Activated T-helper 2 cell treated with anti-CD3 and anti-CD28 coated beads, Interferon-gamma antibody, Interleukin-2, Interleukin-4, amounts not matched to agents 10 μg/mL and 5 μg/mL and 100 μg/mL, durations not matched to agents 14 hours and 24 hours and 36 hours (primary cell): Measurements from ENCODE around the gene SHTN1. TPM values are rescaled to one million over a fixed set of nuclear protein-coding genes. Genes with fewer than 3 reads are reported as not detected.

ENCODE experiments used
- DNase-seq: peaks from one replicate; pipeline ENCODE4 v3.0.0; 2021; ENCODE audit warnings: low spot score
- H3K27ac Mint-ChIP-seq: one replicate; pipeline ENCODE4 v1.8.0; 2021; ENCODE audit warnings: mixed read lengths
- H3K27me3 Mint-ChIP-seq: one replicate; pipeline ENCODE4 v1.8.0; 2021; ENCODE audit warnings: low read depth, mixed read lengths
- H3K36me3 Mint-ChIP-seq: one replicate; pipeline ENCODE4 v1.8.0; 2021; ENCODE audit warnings: low read depth, mixed read lengths
- H3K4me1 Mint-ChIP-seq: one replicate; pipeline ENCODE4 v1.8.0; 2021; ENCODE audit warnings: low read depth, mixed read lengths
- H3K4me3 Mint-ChIP-seq: one replicate; pipeline ENCODE4 v1.8.0; 2021; ENCODE audit warnings: low read depth, mild to moderate bottlenecking, moderate library complexity, mixed read lengths
- H3K9me3 Mint-ChIP-seq: one replicate; pipeline ENCODE4 v1.8.0; 2021; ENCODE audit warnings: mixed read lengths
- intact Hi-C: fragments of 100-400 bp; cut with micrococcal nuclease; formaldehyde crosslinking; loops from one replicate; pipeline ENCODE4 v1.15.1; 2023
- total RNA-seq: library from RNA; stranded (reverse); gene quantifications from 2 replicates; pipeline ENCODE4 v1.2.3, GENCODE V29; 2022

Gene SHTN1
- total RNA-seq, 1 donor from 2014 or later = not detected

GRCh38 chr10:116870949-116871348 is 134.0 kb downstream of the SHTN1 start:
- no peaks in the 10 kb centered on the region for H3K27me3 Mint-ChIP-seq
- H3K4me1 Mint-ChIP-seq = no peaks in the 10 kb centered on the region
- H3K9me3 Mint-ChIP-seq = no peaks in the 10 kb centered on the region
- no peak overlapping the region for H3K27ac Mint-ChIP-seq
- H3K4me3 Mint-ChIP-seq = no peak overlapping the region
- intact Hi-C loops = no loop called here
- no peak for DNase-seq
- no peaks in the 10 kb centered on the region for H3K36me3 Mint-ChIP-seq

GRCh38 chr10:116868722-116869121 is 136.3 kb downstream of the SHTN1 start:
- no peak overlapping the region for H3K4me3 Mint-ChIP-seq
- no peaks in the 10 kb centered on the region for H3K9me3 Mint-ChIP-seq
- no peaks in the 10 kb centered on the region for H3K36me3 Mint-ChIP-seq
- DNase-seq = no peak
- no peaks in the 10 kb centered on the region for H3K4me1 Mint-ChIP-seq
- intact Hi-C loops = no loop called here
- H3K27ac Mint-ChIP-seq = no peak overlapping the region
- H3K27me3 Mint-ChIP-seq = no peaks in the 10 kb centered on the region

GRCh38 chr10:116868198-116868676 is 136.8 kb downstream of the SHTN1 start:
- H3K27ac Mint-ChIP-seq = no peak overlapping the region
- intact Hi-C loops = no loop called here
- no peaks in the 10 kb centered on the region for H3K36me3 Mint-ChIP-seq
- DNase-seq = no peak
- H3K9me3 Mint-ChIP-seq = no peaks in the 10 kb centered on the region
- no peaks in the 10 kb centered on the region for H3K27me3 Mint-ChIP-seq
- no peaks in the 10 kb centered on the region for H3K4me1 Mint-ChIP-seq
- no peak overlapping the region for H3K4me3 Mint-ChIP-seq

GRCh38 chr10:116866987-116867595 is 137.9 kb downstream of the SHTN1 start:
- no peaks in the 10 kb centered on the region for H3K36me3 Mint-ChIP-seq
- no peak overlapping the region for H3K27ac Mint-ChIP-seq
- no peak for DNase-seq
- H3K27me3 Mint-ChIP-seq = no peaks in the 10 kb centered on the region
- no peaks in the 10 kb centered on the region for H3K4me1 Mint-ChIP-seq
- intact Hi-C loops = no loop called here
- H3K9me3 Mint-ChIP-seq = no peaks in the 10 kb centered on the region
- no peak overlapping the region for H3K4me3 Mint-ChIP-seq

- Mint-ChIP-seq H3K4me3 (no peak overlapping the region), H3K4me1 (no peaks in the 10 kb centered on the region), H3K27ac (no peak overlapping the region), H3K9me3 (no peaks in the 10 kb centered on the region), H3K27me3 (no peaks in the 10 kb centered on the region), H3K36me3 (no peaks in the 10 kb centered on the region)
- intact Hi-C loops = no loop called here
- no peak for DNase-seq
Observed at GRCh38 chr10:116866066-116866465, 138.9 kb downstream of the SHTN1 start.

GRCh38 chr10:116864436-116864835 is 140.6 kb downstream of the SHTN1 start:
- no peak overlapping the region for H3K4me3 Mint-ChIP-seq
- H3K4me1 Mint-ChIP-seq = no peaks in the 10 kb centered on the region
- H3K9me3 Mint-ChIP-seq = no peaks in the 10 kb centered on the region
- no peak overlapping the region for H3K27ac Mint-ChIP-seq
- DNase-seq = no peak
- intact Hi-C loops = no loop called here
- H3K36me3 Mint-ChIP-seq = no peaks in the 10 kb centered on the region
- no peaks in the 10 kb centered on the region for H3K27me3 Mint-ChIP-seq

GRCh38 chr10:116861796-116862195 is 143.2 kb downstream of the SHTN1 start:
- H3K27ac Mint-ChIP-seq = no peak overlapping the region
- intact Hi-C loops = no loop called here
- no peak overlapping the region for H3K4me3 Mint-ChIP-seq
- no peak for DNase-seq
- H3K4me1 Mint-ChIP-seq = no peaks in the 10 kb centered on the region
- no peaks in the 10 kb centered on the region for H3K9me3 Mint-ChIP-seq
- H3K27me3 Mint-ChIP-seq = no peaks in the 10 kb centered on the region
- no peaks in the 10 kb centered on the region for H3K36me3 Mint-ChIP-seq

- H3K27me3 Mint-ChIP-seq = peaks cover under 1% of the 10 kb centered on the region
Observed at GRCh38 chr10:116857156-116857555, 147.8 kb downstream of the SHTN1 start.

GRCh38 chr10:116853701-116854100 is 151.3 kb downstream of the SHTN1 start:
- no peaks in the 10 kb centered on the region for H3K4me1 Mint-ChIP-seq
- no peak for DNase-seq
- no peaks in the 10 kb centered on the region for H3K9me3 Mint-ChIP-seq
- no peak overlapping the region for H3K27ac Mint-ChIP-seq
- H3K36me3 Mint-ChIP-seq = no peaks in the 10 kb centered on the region
- no peak overlapping the region for H3K4me3 Mint-ChIP-seq
- peaks cover 28% of the 10 kb centered on the region for H3K27me3 Mint-ChIP-seq
- intact Hi-C loops = no loop called here

More at GRCh38 chr10:116857156-116857555, 147.8 kb downstream of the SHTN1 start:
- no peaks in the 10 kb centered on the region for H3K9me3 Mint-ChIP-seq
- intact Hi-C loops = no loop called here
- no peak for DNase-seq
- H3K4me3 Mint-ChIP-seq = no peak overlapping the region
- no peak overlapping the region for H3K27ac Mint-ChIP-seq
- H3K36me3 Mint-ChIP-seq = no peaks in the 10 kb centered on the region
- H3K4me1 Mint-ChIP-seq = no peaks in the 10 kb centered on the region

- DNase-seq = no peak
- no peaks in the 10 kb centered on the region for H3K4me1 Mint-ChIP-seq
- no peak overlapping the region for H3K27ac Mint-ChIP-seq
- peaks cover 31% of the 10 kb centered on the region for H3K27me3 Mint-ChIP-seq
- no peaks in the 10 kb centered on the region for H3K9me3 Mint-ChIP-seq
- intact Hi-C loops = no loop called here
- H3K4me3 Mint-ChIP-seq = no peak overlapping the region
- H3K36me3 Mint-ChIP-seq = no peaks in the 10 kb centered on the region
Observed at GRCh38 chr10:116853287-116853686, 151.7 kb downstream of the SHTN1 start.

GRCh38 chr10:116852246-116852645 is 152.7 kb downstream of the SHTN1 start:
- Mint-ChIP-seq H3K4me3 (no peak overlapping the region), H3K36me3 (no peaks in the 10 kb centered on the region), H3K4me1 (no peaks in the 10 kb centered on the region), H3K9me3 (no peaks in the 10 kb centered on the region), H3K27me3 (peaks cover 42% of the 10 kb centered on the region), H3K27ac (no peak overlapping the region)
- no peak for DNase-seq
- intact Hi-C loops = no loop called here

GRCh38 chr10:116850058-116850611 is 154.9 kb downstream of the SHTN1 start:
- Mint-ChIP-seq H3K27me3 (peaks cover 51% of the 10 kb centered on the region), H3K9me3 (no peaks in the 10 kb centered on the region), H3K4me1 (no peaks in the 10 kb centered on the region), H3K36me3 (no peaks in the 10 kb centered on the region), H3K4me3 (no peak overlapping the region), H3K27ac (no peak overlapping the region)
- no peak for DNase-seq
- intact Hi-C loops = no loop called here

GRCh38 chr10:116849248-116850057 is 155.5 kb downstream of the SHTN1 start, which contains the start of gene ENO4:
Gene ENO4, plus strand, starts transcription at chr10:116849499. Its CDS starts 68 bp downstream, at chr10:116849567.
- H3K27me3 Mint-ChIP-seq = peaks cover 51% of the 10 kb centered on the region
- H3K27ac Mint-ChIP-seq = no peak within 1 kb of the TSS
- DNase-seq = no peak
- H3K4me1 Mint-ChIP-seq = no peaks in the 10 kb centered on the region
- H3K4me3 Mint-ChIP-seq = no peak within 1 kb of the TSS
- intact Hi-C loops = loop anchor here (2.0 to 10.0 kb wide), 3 partner anchors 285 to 695 kb away; partner anchors contain the start of genes EMX2 and VAX1
- no peaks in the 10 kb centered on the region for H3K9me3 Mint-ChIP-seq
- no peaks in the 10 kb centered on the region for H3K36me3 Mint-ChIP-seq
